HepG2 (cell line): ENCODE data around the gene NDRG3. TPM values are rescaled to one million over a fixed set of nuclear protein-coding genes. Genes with fewer than 3 reads are reported as not detected.

Experiments
- CBX5 ChIP-seq: sonication (generic); formaldehyde crosslinking; IDR thresholded peaks from 2 replicates; pipeline ENCODE4 v1.4.0; 2020; ENCODE audit warnings: missing genetic modification reagents, borderline replicate concordance
- FOXJ3 ChIP-seq: sonication (generic); formaldehyde crosslinking; IDR thresholded peaks from 2 replicates; pipeline ENCODE4 v1.4.0; 2020; ENCODE audit warnings: missing genetic modification reagents, mild to moderate bottlenecking, borderline replicate concordance
- GATA4 ChIP-seq: sonication (generic); IDR thresholded peaks from 2 replicates; pipeline ENCODE4 v1.6.1; 2016; ENCODE audit warnings: antibody characterized with exemption, low read depth, borderline replicate concordance
- MLXIP ChIP-seq: sonication (generic); formaldehyde crosslinking; IDR thresholded peaks from 2 replicates; pipeline ENCODE4 v1.9.0; 2021; ENCODE audit warnings: missing genetic modification reagents, borderline replicate concordance
- NFIC ChIP-seq: IDR thresholded peaks from 2 replicates; pipeline ENCODE4 v1.6.1; 2012; ENCODE audit warnings: mild to moderate bottlenecking, low read length, inconsistent platforms
- PRMT3 ChIP-seq: sonication (generic); formaldehyde crosslinking; IDR thresholded peaks from 2 replicates; pipeline ENCODE4 v1.8.1; 2022; ENCODE audit warnings: low read depth, mild to moderate bottlenecking, moderate library complexity, missing genetic modification reagents, borderline replicate concordance
- RXRB ChIP-seq: IDR thresholded peaks from 2 replicates; pipeline ENCODE4 v1.6.1; 2016; ENCODE audit warnings: borderline replicate concordance, missing genetic modification reagents, missing compliant biosample characterization
- SIX4 ChIP-seq: sonication (generic); formaldehyde crosslinking; IDR thresholded peaks from 2 replicates; pipeline ENCODE4 v1.4.0; 2020; ENCODE audit warnings: missing genetic modification reagents
- SKI ChIP-seq: fragments of 450-650 bp; IDR thresholded peaks from one replicate; pipeline ENCODE4 v1.6.1; 2018; ENCODE audit warnings: mild to moderate bottlenecking; ENCODE audit not compliant: partially characterized antibody
- ZBTB43 ChIP-seq: sonication (generic); formaldehyde crosslinking; conservative IDR thresholded peaks from 2 replicates; pipeline ENCODE4 v1.4.0; 2020; ENCODE audit warnings: missing genetic modification reagents
- ZMAT3 ChIP-seq: sonication (generic); formaldehyde crosslinking; conservative IDR thresholded peaks from 2 replicates; pipeline ENCODE4 v1.7.0; 2021; ENCODE audit warnings: missing genetic modification reagents
- ZNF235 ChIP-seq: sonication (generic); formaldehyde crosslinking; IDR thresholded peaks from 2 replicates; pipeline ENCODE4 v1.8.1; 2023; ENCODE audit warnings: mild to moderate bottlenecking, missing genetic modification reagents, borderline replicate concordance
- ZNF280B ChIP-seq: sonication (generic); formaldehyde crosslinking; IDR thresholded peaks from 2 replicates; pipeline ENCODE4 v1.5.0; 2020; ENCODE audit warnings: missing genetic modification reagents, mild to moderate bottlenecking, borderline replicate concordance
- ZNF512 ChIP-seq: sonication (generic); formaldehyde crosslinking; IDR thresholded peaks from 2 replicates; pipeline ENCODE4 v1.4.0; 2020; ENCODE audit warnings: mild to moderate bottlenecking, missing genetic modification reagents
- ZNF746 ChIP-seq: sonication (generic); formaldehyde crosslinking; IDR thresholded peaks from 2 replicates; pipeline ENCODE4 v1.8.0; 2022; ENCODE audit warnings: mild to moderate bottlenecking, missing genetic modification reagents
- ZNF768 ChIP-seq: sonication (generic); formaldehyde crosslinking; IDR thresholded peaks from 2 replicates; pipeline ENCODE4 v1.4.0; 2020; ENCODE audit warnings: missing genetic modification reagents
- ZNF784 ChIP-seq: sonication (generic); formaldehyde crosslinking; IDR thresholded peaks from 2 replicates; pipeline ENCODE4 v1.5.1; 2020; ENCODE audit warnings: missing genetic modification reagents, mild to moderate bottlenecking, borderline replicate concordance
- ZNF800 ChIP-seq: sonication (generic); formaldehyde crosslinking; IDR thresholded peaks from 2 replicates; pipeline ENCODE4 v1.4.0; 2020; ENCODE audit warnings: missing genetic modification reagents
- ZSCAN21 ChIP-seq: sonication (generic); formaldehyde crosslinking; IDR thresholded peaks from 2 replicates; pipeline ENCODE4 v1.8.0; 2022; ENCODE audit warnings: mild to moderate bottlenecking, missing genetic modification reagents, moderate library complexity, borderline replicate concordance
- polyA plus RNA-seq, 8 experiments: library from polyadenylated mRNA; depleted of rRNA in 3 of 8; stranded (reverse) in 7 of 8; unstranded in 1 of 8; fragments of >200 nt; fragmentation: Illumina TruSeq in 4 of 8; extraction: Trizol in 4 of 8; gene quantifications; 2 replicates each; pipeline versions ENCODE4 v1.2.1 to v1.2.3, GENCODE V29; 2011 to 2016; ENCODE audit warnings: low read depth in 4 of 8, missing spikeins in 1 of 8, mixed read lengths in 1 of 8; ENCODE audit not compliant: insufficient read depth in 1 of 8
- total RNA-seq, 5 experiments: library from RNA; depleted of rRNA; stranded (reverse); fragments of >200 nt; fragmentation: Illumina TruSeq; extraction: Trizol; gene quantifications; 2 replicates each; pipeline ENCODE4 v1.2.3, GENCODE V29; 2016; ENCODE audit warnings: low read depth in 1 of 5

The NDRG3 gene
- total and polyA plus RNA-seq, 2 of the 13 experiments (the other 11 are each of a cell fraction or from before 2014, with no cell fraction given) = 36.0 to 40.5 TPM

GRCh38 chr20:36754656-36755222 lies 8.8 kb upstream of the NDRG3 start (continued):
- TF ChIP-seq MLXIP (CRISPR knock-in tag) (no peak), ZNF512 (no peak), ZNF768 (no peak), CBX5 (CRISPR knock-in tag) (no peak), SIX4 (CRISPR knock-in tag) (no peak), RXRB (CRISPR knock-in tag) (peak; percentile 63; the same call in 1 of the 2 replicates), PRMT3 (CRISPR knock-in tag) (no peak), ZBTB43 (CRISPR knock-in tag) (no peak), ZNF746 (CRISPR knock-in tag) (no peak), ZSCAN21 (no peak), ZNF280B (CRISPR knock-in tag) (no peak), ZNF784 (CRISPR knock-in tag) (no peak), SKI (no peak), ZNF235 (CRISPR knock-in tag) (no peak), GATA4 (no peak), NFIC (no peak), FOXJ3 (no peak), ZMAT3 (CRISPR knock-in tag) (no peak), ZNF800 (no peak)
